IPS-18c (cell line): ENCODE measurements around the gene SLC38A7.
"Not testable (repeated sequence)": the region's sequence is repeated elsewhere in the genome, so short reads cannot be mapped to it uniquely, and the experiment has no call there.

Source experiments
- H3K4me3 ChIP-seq: 2 replicates; pipeline ENCODE4 v1.7.0; 2013; ENCODE audit warnings: low read depth, mild to moderate bottlenecking, low read length, moderate library complexity; ENCODE audit not compliant: insufficient read depth
- H3K9me3 ChIP-seq: one replicate; pipeline ENCODE4 v1.6.1; 2013; ENCODE audit warnings: mild to moderate bottlenecking, low read length, moderate library complexity; ENCODE audit not compliant: control insufficient read depth, insufficient read depth

The SLC38A7 gene

GRCh38 chr16:58686985-58687706, 2.6 kb upstream of the SLC38A7 start:
- not testable (repeated sequence) for H3K9me3 ChIP-seq, H3K4me3 ChIP-seq

- no peaks in the 10 kb centered on the region for H3K9me3 ChIP-seq
- H3K4me3 ChIP-seq: no peak overlapping the region; the same call in 1 of the 2 replicates
Measured at GRCh38 chr16:58685084-58685449, 497 bp upstream of the SLC38A7 start.

- Histone ChIP-seq H3K4me3 (peak overlapping the region; percentile 91), H3K9me3 (no peaks in the 10 kb centered on the region)
Measured at GRCh38 chr16:58684001-58684353, 593 bp downstream of the SLC38A7 start.

- no peak overlapping the region for H3K4me3 ChIP-seq
- no peaks in the 10 kb centered on the region for H3K9me3 ChIP-seq
Measured at GRCh38 chr16:58679763-58680162, 4.8 kb downstream of the SLC38A7 start.

GRCh38 chr16:58678716-58679115, 5.9 kb downstream of the SLC38A7 start:
- Histone ChIP-seq H3K9me3 (no peaks in the 10 kb centered on the region), H3K4me3 (no peak overlapping the region)

- Histone ChIP-seq H3K4me3 (no peak overlapping the region), H3K9me3 (no peaks in the 10 kb centered on the region)
Measured at GRCh38 chr16:58678269-58678668, 6.3 kb downstream of the SLC38A7 start.

- Histone ChIP-seq H3K9me3 (no peaks in the 10 kb centered on the region), H3K4me3 (no peak overlapping the region)
Measured at GRCh38 chr16:58670946-58671583, 13.5 kb downstream of the SLC38A7 start.

- Histone ChIP-seq H3K4me3 (no peak overlapping the region), H3K9me3 (no peaks in the 10 kb centered on the region)
Measured at GRCh38 chr16:58670177-58670576, 14.4 kb downstream of the SLC38A7 start.

GRCh38 chr16:58665200-58665599, 19.4 kb downstream of the SLC38A7 start:
- Histone ChIP-seq H3K4me3 (no peak overlapping the region), H3K9me3 (no peaks in the 10 kb centered on the region)

- H3K4me3 ChIP-seq: no peak overlapping the region
- H3K9me3 ChIP-seq: no peaks in the 10 kb centered on the region
Measured at GRCh38 chr16:58661199-58661830, 23.3 kb downstream of the SLC38A7 start.

GRCh38 chr16:58659911-58660310, 24.7 kb downstream of the SLC38A7 start:
- H3K4me3 ChIP-seq, H3K9me3 ChIP-seq: not testable (repeated sequence)

GRCh38 chr16:58658796-58659211, 25.8 kb downstream of the SLC38A7 start:
- H3K4me3 ChIP-seq: no peak overlapping the region
- no peaks in the 10 kb centered on the region for H3K9me3 ChIP-seq

GRCh38 chr16:58656899-58657298, 27.7 kb downstream of the SLC38A7 start:
- no peak overlapping the region for H3K4me3 ChIP-seq
- no peaks in the 10 kb centered on the region for H3K9me3 ChIP-seq

- Histone ChIP-seq H3K9me3 (no peaks in the 10 kb centered on the region), H3K4me3 (no peak overlapping the region)
Measured at GRCh38 chr16:58655215-58655596, 29.4 kb downstream of the SLC38A7 start.

- Histone ChIP-seq H3K9me3 (no peaks in the 10 kb centered on the region), H3K4me3 (no peak overlapping the region)
Measured at GRCh38 chr16:58654560-58655214, 29.9 kb downstream of the SLC38A7 start.

GRCh38 chr16:58652741-58653140, 31.8 kb downstream of the SLC38A7 start:
- H3K4me3 ChIP-seq: no peak overlapping the region
- no peaks in the 10 kb centered on the region for H3K9me3 ChIP-seq

GRCh38 chr16:58651965-58652348, 32.6 kb downstream of the SLC38A7 start:
- Histone ChIP-seq H3K9me3 (no peaks in the 10 kb centered on the region), H3K4me3 (no peak overlapping the region)

- no peaks in the 10 kb centered on the region for H3K9me3 ChIP-seq
Measured at GRCh38 chr16:58649707-58650106, 34.9 kb downstream of the SLC38A7 start.

More at GRCh38 chr16:58649707-58650106, 34.9 kb downstream of the SLC38A7 start:
- H3K4me3 ChIP-seq: no peak overlapping the region
